NB4 (cell line): ENCODE results near the gene FNIP1.

Source experiments
- MYC ChIP-seq: IDR thresholded peaks from 2 replicates; pipeline ENCODE4 v1.6.1; 2011; ENCODE audit warnings: low read depth, low read length
- POLR2A ChIP-seq: IDR thresholded peaks from 2 replicates; pipeline ENCODE4 v1.6.1; 2011; ENCODE audit warnings: mild to moderate bottlenecking; ENCODE audit not compliant: insufficient read length; ENCODE audit errors: extremely low read depth
- TF ChIP-seq, protein P1 (sequence below): IDR thresholded peaks from one replicate; pipeline ENCODE4 v1.5.1; 2012; ENCODE audit warnings: low read depth, low read length
- TF ChIP-seq, protein P2 (sequence below): IDR thresholded peaks from 2 replicates; pipeline ENCODE4 v1.6.1; 2011; ENCODE audit warnings: low read depth, low read length

DNA sequence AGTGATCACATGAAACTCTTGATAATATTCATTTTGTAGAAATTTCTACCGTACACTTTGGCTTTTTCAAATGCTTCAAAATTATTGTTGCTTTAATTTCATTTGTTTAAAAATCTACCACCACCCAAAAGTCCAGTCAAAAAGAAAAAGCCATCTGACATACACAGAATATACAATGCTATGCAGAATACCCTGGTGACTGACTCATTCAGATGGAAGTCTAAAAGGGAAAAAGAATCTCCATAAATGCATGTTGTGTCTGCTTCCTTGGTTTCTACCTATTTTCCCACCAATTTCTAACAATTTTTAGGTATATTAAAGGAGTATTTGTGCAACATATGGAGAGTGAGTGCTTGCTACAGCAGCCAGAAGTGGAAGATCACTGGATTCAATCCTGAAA is 152.4 kb downstream of the FNIP1 start:
- TF ChIP-seq, protein P1, sequence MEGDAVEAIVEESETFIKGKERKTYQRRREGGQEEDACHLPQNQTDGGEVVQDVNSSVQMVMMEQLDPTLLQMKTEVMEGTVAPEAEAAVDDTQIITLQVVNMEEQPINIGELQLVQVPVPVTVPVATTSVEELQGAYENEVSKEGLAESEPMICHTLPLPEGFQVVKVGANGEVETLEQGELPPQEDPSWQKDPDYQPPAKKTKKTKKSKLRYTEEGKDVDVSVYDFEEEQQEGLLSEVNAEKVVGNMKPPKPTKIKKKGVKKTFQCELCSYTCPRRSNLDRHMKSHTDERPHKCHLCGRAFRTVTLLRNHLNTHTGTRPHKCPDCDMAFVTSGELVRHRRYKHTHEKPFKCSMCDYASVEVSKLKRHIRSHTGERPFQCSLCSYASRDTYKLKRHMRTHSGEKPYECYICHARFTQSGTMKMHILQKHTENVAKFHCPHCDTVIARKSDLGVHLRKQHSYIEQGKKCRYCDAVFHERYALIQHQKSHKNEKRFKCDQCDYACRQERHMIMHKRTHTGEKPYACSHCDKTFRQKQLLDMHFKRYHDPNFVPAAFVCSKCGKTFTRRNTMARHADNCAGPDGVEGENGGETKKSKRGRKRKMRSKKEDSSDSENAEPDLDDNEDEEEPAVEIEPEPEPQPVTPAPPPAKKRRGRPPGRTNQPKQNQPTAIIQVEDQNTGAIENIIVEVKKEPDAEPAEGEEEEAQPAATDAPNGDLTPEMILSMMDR = no peak
- TF ChIP-seq POLR2A (no peak), MYC (no peak)
- TF ChIP-seq, protein P2, sequence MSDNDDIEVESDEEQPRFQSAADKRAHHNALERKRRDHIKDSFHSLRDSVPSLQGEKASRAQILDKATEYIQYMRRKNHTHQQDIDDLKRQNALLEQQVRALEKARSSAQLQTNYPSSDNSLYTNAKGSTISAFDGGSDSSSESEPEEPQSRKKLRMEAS = no peak
